T-helper 2 cell (primary cell): ENCODE data around the gene MOSMO.
A peak's percentile ranks its signal among the peaks of the same experiment; 100 is the strongest.
"Not testable (repeated sequence)": the region's sequence is repeated elsewhere in the genome, so short reads cannot be mapped to it uniquely, and the experiment has no call there.

Source experiments
- DNase-seq, 5 experiments: peaks; one replicate each; pipeline versions ENCODE4 v3.0.0 to v3.0.0-alpha.2; 2012 to 2022

MOSMO gene

GRCh38 chr16:22003195-22003594 is 4.7 kb upstream of the MOSMO start:
- DNase-seq: no peak

DNA sequence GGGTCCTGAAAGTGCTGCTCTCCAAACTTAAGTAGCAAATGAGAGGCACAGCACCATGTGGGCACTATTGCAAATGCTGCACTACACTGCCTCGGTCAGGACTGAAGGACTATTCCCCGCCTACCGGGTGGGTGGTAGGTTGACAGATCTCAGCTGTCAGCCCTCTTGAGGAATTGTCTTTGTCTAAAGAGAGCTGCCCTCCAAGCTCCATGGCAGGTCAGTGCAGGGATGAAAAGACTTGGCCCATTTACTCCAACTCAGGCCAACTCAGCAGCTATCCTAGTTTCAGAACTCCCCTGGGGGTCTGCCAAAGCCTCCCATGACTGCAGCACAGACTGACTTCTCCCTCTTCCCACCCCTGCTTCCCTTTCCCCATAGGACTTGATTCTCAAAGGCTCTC is 3.6 kb upstream of the MOSMO start:
- DNase-seq: no peak

DNA sequence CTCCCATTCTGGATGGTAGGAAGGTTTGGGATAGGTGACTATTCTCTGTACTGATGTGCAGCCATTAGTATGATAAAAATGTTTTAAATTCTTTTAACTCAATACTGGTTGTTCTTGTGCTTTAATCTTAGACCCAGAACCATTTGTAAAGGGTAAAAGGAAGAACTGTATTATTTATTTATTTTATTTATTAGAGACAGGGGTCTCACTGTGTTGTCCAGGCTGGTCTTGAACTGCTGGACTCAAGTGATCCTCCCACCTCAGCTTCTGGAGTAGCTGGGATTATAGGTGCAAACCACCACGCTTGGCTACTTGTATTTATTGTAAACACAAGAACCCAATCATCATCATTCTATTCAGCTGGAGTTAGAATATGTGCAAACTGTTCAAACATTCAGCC is 2.2 kb upstream of the MOSMO start:
- DNase-seq: no peak

DNA sequence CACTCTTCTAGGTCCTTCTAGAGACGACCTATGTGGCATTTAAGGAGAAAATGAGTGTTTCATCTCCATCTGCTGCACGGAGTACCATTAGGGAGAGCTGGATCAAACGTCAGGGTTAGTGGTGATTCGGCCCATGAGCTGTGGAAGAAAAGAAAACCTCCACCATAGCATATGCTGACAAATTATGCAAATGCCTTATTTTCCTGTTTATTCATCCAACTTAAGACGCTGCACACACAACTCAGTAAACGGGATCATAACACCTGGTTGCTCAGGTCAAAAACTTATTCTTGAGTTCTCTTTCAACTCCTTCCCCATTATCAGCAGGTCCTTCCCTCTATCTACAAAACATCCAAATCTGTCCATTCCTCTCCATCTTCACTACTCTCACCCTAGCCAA is 1.3 kb upstream of the MOSMO start:
- DNase-seq: no peak

DNA sequence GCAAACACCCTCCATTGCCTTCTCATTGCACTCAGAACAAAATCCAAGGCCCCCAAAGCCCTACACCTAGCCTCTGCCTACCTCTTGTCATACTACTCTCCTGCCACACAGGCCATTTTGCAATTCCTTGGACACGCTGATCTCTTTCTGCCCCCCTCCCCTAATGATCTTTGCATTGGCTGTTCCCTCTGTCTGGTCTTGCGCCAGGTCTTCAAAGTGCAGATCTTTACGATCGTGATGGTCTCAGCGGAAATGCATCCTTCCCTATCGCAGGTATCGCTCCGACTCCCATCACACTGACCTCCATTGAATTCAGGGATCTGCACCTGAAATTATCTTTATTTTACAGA is 777 bp upstream of the MOSMO start:
- DNase-seq: no peak

- peak in 3 of 5 experiments; percentile 4 to 38 (median 8) for DNase-seq
These were observed 526 bp downstream of the MOSMO start for GRCh38 chr16:22008215-22009059.

GRCh38 chr16:22010902-22011301 is 3.0 kb downstream of the MOSMO start:
- no peak for DNase-seq

DNA sequence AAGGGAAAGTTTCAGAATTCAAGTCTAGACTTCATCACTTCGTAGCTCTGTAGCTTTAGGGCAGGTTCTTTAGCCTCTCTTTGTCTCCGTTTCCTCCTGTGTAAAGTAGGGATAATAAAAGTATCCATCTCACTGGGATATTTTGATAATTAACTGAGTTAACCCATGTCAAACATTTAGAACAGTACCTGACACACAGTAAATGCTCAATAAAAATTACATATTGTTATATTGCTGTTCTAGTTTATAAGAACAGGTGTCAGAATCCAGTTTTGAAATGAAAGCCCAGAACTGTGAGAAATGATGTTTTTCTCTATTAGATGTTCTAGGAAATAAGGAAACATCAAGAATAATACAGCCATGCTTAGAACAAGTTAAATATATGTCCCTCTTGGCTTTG is 4.3 kb downstream of the MOSMO start:
- DNase-seq: no peak

DNA sequence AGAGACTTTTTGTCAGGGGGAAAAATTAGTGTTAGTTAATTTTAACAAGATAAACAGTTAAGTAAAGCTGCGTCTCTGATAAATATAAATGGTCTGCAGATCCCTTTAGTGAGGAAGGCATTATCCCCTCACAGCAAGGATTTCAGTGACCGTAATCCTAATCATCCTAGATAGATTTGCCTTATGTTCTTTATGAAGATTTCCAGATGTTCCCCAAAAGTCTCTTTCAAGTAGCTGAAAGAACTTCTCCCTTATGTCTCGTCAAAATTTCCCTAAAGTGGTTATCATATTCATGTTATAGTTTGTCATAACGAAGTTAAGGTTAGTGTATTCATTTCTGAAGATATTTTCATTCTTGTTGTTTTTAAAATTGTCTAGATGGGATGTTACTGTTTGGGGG is 5.6 kb downstream of the MOSMO start:
- no peak for DNase-seq

DNA sequence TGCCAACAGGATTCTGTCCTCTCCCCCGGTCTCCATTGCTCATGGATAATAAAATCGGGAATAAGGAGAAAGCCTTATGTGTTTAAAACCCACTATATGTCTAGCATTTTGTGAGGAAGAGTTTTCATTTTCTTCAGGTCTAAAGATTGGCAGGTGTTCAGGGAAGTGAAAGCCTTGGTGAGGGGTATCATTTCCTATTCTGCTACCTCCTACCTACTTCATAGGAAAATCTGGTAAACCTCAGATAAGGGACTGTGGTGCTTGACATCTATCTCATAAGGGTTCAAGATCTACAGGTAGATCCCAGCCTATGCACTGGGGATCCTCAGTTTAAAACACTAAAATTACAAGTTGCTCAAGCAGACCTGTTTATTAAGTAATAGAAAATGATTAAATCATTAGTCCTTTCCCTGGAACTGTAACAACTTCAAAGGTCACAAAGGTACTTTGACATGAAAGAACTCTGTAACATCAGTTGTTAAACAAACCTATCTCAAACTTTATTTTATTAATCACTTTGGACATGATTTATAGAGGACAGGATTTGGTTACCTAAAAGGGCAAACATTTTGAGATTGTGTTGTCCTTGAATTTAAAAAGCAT is 6.5 kb downstream of the MOSMO start:
- DNase-seq: no peak

DNA sequence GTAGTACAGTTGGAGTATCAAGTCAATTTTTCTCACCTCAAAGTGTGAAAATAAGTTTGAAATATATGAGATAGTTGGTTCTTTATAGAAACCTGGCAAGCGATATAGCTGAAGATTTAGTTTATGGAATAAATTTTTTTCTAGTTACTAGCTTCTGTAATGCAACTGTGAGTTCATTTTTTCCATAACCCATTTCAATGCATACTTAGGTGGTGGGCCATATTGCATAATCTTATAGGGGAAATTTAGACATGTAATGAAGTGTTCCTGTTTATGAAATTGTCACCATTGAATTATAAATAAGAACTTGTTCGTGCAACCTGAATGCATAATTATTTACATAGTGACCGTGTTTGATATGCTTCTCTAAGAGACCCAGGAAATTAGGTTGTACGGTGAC is 9.0 kb downstream of the MOSMO start:
- no peak for DNase-seq

DNA sequence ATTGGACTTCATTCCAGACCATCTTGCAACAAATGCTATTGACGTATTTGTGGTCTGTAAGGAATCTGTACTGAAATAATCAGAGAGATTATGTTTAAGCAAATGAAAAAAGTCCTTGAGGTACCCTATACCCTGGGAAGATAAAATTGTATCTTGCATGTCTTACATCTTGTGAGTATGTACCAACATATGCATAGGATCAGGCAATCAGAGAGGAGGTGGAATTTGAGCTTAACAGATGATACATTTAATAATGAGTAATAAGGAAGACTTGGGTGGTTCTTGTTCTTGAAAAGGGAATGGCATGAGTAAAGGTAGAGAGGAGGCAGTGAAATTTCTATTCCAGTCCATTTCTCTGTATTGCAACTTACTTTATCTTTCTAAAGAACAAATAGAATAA is 10.6 kb downstream of the MOSMO start:
- DNase-seq: no peak

GRCh38 chr16:22022151-22022550 is 14.2 kb downstream of the MOSMO start:
- no peak for DNase-seq

DNA sequence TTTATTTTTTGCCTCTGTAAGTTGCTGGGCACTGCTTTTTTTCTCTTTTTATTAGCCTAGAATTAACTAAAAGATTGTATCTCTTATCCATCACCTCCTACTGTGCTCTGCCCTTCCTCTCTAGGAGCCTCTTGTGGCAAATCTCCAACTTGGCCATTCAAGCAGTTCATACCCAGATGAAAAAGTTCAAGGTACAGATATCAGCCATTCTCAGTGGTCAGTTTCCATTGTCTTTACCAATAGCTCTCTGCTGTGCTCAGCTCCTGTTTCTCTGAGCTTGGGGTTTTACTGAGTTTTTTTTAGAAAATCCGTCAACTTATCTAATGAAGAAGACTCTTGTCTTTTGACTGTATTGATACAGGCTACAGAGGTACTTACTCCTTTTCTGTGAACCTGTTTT is 15.6 kb downstream of the MOSMO start:
- DNase-seq: no peak

- DNase-seq: not testable (repeated sequence)
These were observed 16.9 kb downstream of the MOSMO start for GRCh38 chr16:22024785-22025184.

DNA sequence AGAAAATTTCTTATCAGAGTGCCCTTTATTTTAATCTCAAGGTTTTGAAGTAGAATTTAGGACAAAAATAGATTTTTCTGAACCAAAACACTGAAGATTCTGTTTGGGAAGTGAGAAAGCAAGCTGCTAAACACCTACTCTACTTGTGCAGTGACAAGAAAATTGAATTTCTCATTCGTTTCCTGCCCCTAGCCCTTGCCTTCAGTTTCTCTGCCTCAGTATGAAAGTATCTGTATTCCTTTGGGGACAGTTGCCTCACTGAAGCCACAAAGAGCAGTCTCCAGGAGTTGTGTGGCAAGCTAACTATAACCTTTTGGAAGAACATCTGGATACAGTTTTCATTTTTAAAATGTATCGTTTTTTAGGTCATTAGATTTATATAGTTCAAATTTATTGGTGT is 19.7 kb downstream of the MOSMO start:
- DNase-seq: no peak

DNA sequence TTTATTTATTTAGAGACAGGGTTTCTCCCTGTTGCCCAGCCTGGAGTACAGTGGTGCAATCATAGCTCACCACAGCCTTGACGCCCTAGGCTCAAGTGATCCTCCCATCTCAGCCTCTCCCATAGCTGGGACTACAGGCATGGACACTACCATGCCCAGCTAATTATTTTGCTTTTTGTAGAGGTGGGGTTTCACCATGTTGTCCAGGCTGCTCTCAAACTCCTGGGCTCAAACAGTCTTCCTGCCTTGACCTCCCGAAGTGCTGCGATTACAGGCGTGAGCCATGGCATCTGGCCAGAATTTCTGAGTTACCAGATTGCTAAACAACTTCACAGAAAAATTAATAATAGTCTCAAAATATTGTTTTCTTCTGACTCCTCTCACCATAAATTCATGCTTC is 21.7 kb downstream of the MOSMO start:
- no peak for DNase-seq

- DNase-seq: no peak
These were observed 22.3 kb downstream of the MOSMO start for GRCh38 chr16:22030087-22030812.

- no peak for DNase-seq
These were observed 23.7 kb downstream of the MOSMO start for GRCh38 chr16:22031483-22032083.

DNA sequence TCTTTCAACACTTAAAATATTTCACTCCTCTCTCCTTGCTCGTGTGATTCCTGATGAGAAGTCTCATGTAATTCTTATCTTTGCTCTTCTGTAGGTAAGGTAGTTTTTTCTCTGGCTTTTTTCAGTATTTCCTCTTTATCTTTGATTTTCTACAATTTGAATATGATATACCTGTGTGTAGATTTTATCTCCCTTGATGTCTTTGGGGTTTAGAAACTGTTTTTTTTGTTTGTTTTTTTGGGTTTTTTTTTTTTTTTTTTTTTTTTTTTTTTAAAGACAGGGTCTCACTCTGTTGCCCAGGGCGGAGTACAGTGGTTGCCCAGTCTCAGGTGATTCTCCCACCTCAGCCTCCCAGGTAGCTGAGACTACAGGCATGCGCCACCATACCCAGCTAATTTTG is 26.6 kb downstream of the MOSMO start:
- DNase-seq: no peak

GRCh38 chr16:22035153-22035552 is 27.2 kb downstream of the MOSMO start:
- DNase-seq: peak in 1 of 5 experiments; percentile 30

DNA sequence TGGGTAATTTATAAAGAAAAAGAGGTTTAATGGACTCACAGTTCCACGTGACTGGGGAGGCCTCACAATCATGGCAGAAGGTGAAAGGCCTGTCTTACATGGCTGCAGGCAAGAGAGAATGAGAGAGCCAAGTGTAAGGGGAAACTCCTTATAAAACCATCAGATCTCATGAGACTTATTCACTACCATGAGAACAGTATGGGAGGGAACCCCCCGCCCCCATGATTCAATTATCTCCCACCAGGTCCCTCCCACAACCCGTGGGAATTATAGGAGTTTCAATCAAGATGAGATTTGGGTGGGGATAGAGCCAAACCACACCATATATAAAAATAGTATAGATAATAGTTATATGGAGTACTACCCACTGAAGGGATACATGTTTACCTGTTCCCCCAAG is 36.0 kb downstream of the MOSMO start:
- not testable (repeated sequence) for DNase-seq

DNA sequence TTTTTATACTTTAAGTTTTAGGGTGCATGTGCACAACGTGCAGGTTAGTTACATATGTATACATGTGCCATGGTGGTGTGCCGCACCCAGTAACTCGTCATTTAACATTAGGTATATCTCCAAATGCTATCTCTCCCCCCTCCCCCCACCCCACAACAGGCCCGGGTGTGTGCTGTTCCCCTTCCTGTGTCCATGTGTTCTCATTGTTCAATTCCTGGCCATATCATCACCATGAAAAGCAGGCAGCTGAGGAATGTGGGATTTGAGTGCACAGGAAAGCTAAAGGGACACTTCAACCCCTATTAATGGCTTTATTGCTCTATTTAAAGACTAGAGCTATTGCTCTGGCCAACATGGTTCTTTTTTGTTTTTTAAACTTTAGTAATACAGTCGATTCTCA is 38.0 kb downstream of the MOSMO start:
- DNase-seq: not testable (repeated sequence)

DNA sequence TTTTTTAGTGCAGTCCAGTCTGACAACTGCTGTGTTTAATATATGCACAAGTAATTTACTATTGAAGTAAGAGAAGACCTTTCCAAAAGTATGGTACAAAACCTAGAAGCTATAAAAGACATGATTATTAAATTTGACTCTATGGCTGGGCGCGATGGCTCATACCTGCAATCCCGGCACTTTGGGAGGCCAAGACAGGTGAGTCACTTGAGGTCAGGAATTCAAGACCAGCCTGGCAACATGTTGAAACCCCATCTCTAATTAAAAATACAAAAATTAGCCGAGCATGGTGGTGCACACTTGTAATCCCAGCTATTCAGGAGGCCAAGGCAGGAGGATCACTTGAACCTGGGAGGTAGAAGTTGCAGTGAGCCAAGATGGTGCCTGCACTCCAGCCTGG is 43.1 kb downstream of the MOSMO start:
- no peak for DNase-seq
